ENCODE measurements around the gene FGGY.
"Not testable (repeated sequence)": the region's sequence is repeated elsewhere in the genome, so short reads cannot be mapped to it uniquely, and the experiment has no call there.

Gene FGGY

DNA sequence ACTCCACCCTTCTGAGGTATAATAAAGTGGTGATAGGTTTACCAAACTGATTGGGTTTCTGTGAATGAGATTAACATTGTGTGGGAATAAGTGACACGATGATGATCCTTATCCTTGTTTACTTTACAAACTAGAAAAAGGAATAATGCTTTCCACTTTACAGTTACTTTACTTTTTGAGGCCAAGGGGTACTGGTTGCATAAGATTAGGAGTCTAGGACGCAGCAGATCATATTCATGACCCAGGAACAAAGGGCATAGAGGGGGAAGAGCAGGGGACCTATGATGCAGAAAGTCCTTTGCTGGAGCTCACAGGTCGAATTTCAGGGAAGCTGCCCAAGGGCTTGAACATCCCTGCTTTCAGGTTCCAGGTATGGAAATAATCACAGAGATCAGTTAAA, 20.4 kb downstream of the FGGY start:
- no peak for DNase-seq

DNA sequence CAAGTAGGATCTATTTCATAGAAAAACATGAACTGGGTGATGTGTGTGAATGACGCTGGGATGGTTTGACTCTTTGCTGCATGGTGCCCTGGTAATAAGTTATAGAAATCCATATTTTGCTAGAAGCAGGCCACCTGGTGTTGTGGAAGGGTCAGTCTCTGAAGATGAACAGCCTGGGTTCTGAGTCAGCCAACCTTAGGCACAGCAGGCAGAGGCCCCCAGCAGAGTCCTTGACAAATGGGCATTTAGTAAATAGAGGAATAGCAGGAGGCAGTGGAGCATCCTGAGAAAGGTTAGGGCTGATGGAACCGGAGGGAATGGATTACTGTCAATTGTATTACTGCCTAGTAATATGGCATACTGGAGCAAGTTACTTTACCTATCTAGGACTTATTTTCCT, 20.9 kb downstream of the FGGY start:
- no peak for DNase-seq

- no peak for DNase-seq
These were observed 21.5 kb downstream of the FGGY start for GRCh38 chr1:59318271-59318860.

- no peak for DNase-seq
These were observed 25.5 kb downstream of the FGGY start for GRCh38 chr1:59322394-59322793.

GRCh38 chr1:59322814-59323213, 25.9 kb downstream of the FGGY start:
- DNase-seq = no peak

- no peak for DNase-seq
These were observed 27.0 kb downstream of the FGGY start for GRCh38 chr1:59323879-59324278.

DNA sequence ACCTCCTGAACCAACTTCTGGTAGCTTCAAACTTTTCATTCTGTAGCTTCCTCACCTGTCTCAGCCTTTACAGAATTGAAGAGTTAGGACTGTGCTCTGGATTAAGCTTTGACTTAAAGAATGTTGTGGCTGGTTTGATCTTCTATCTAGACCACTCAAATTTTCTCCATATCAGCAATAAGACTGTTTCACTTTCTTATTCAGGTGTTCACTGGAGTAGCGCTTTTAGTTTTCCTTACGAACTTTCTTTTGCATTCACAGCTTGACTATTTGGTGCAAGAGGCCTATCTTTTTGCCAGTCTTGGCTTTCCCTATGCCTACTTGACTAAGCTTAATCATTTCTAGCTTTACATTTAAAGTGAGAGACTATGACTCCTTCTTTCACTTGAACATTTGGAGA, 31.5 kb downstream of the FGGY start:
- DNase-seq = no peak

- DNase-seq = no peak
These were observed 32.6 kb downstream of the FGGY start for GRCh38 chr1:59329412-59330053.

GRCh38 chr1:59331686-59332620, 35.1 kb downstream of the FGGY start:
- no peak for DNase-seq

DNA sequence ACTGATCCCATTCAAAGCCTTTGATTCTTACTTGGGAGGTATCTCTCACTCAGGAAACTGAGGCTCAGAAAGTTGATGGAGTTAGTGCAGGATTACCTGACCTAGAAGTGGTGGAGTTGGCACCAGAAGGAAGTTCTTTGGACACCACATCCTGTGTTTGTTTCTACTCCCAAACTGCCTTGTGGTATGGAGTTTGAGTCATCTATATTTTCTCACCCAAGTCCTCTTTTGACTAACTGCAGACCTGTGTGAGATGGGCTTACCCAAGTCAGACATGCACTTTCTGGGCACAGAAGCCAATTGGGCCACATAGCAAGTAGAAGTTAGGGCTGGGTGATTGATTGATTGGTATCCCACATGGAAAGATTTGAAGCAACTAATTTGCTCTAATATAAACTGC, 36.1 kb downstream of the FGGY start:
- no peak for DNase-seq

DNA sequence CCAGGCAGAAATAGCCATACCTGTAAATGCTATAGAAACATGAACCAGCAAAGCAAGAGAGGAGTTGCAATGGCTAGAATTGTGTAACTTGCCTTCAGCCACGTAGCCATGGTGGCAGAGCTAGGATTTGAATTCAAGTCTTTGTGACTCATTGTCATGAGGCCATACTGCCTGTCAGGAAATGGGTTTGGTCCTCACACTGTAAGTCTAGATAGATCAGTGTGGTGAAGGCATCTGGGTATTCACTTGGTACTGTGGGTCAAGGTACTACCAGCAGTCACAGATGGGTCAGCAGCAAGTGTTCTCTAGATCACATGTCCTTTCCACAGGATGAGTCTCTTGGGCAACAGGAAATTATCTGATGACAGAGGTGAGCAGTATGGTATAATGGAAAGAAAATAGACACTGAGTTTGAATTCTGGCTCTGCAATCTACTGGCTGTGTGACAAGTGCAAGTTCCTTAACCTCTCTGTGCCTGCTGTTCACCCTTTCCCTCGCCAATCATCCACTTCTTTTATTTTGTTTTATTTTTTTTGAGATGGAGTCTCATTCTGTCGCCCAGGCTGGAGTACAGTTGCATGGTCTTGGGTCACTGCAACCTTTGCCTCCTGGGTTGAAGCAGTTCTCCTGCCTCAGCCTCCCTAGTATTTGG, 36.9 kb downstream of the FGGY start:
- DNase-seq = no peak

DNA sequence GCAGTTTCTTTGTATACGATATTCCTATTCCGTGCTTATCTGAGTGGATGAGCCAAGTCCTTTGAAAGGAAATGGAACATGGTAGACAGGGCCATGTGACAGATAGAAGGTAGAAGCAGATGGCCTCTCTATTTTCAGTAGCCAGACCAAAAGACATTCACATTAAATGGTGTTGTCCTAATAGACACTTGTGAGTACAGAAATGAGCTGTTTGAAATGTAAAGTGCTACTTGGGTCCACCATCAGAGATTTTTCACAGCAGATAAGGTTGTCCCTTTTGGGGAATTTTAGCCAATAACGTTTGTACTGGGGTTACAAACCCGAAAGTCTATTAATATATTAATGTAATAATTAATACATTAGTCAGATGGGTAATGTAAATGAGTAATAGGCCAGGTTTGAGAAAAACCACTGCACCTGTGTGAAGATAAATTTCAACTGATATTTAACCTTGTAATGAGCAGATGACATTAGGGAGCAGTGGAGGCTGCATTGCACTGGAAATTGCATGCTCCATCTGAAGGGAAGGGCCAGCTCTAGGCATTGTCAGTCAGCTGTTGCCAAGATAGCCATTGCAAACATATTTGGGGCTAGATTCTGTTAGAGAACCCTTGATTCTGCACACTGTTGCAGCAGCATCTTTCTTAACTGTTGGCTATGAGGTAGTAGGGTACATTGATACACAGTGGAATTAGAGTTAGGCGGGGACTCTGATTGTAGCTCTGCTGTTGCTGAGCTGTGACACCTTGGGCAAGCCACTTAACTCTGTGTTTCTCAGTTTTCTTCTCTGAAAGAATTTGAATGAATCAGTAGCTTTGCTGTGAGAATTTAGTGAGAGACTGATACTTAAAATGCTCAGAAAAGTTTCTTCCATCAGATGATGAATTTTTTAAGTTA, 43.8 kb downstream of the FGGY start:
- no peak for DNase-seq

DNA sequence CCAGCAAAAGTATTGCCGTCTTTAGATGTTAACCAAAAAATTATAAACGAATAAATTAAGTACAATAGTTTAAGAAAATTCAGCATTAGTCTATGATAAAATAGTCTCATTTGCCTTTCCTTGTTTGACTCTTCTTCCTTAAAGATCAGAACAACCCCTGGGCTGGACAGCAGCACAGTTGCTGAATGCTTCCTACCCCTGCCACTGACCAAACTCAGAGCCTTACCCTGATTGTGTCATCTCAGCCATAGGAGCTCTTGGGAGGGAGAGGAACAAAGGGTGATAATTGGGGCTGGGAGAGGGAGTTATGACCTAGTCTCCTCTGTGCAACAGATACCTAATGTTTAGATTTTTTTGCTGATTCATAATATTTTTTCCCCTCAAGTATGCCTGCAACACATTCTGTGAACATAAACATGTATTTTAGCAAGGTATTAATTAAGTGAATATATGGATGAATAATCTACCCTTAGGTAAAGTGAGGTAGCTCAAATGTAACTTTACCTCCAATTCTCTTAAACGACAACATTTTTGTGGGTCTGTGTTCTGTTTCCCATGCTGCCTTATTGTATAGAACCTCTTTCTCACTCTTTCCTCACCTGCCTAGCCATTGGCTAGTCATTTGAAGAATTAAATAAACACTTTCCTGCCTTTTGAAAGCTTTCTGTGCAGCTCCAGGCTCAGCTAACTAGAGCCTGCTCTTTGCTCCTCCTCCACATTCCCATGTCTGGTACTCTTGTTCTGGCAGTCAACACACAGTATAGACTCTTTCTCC, 46.1 kb downstream of the FGGY start:
- no peak for DNase-seq

GRCh38 chr1:59343576-59343840, 46.6 kb downstream of the FGGY start:
- DNase-seq = no peak

GRCh38 chr1:59345221-59345620, 48.3 kb downstream of the FGGY start:
- no peak for DNase-seq

DNA sequence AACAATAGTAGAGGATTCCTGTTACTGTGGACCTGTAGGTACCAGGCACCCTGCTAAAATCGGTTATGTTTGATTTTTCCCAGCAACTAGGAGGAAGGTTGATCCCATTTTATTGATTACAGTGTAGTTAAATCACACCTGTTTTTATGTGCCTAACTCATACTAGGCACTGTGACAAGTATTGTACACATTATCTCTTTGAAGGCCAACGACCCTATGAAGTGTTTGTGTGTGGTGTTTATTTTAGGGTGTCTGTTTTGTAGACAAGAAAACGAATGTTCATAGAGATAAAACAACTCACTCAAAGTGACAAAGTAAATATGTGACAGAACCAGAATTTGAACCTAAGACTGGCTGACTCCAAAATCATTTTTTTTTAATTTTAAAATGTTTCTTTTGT, 49.5 kb downstream of the FGGY start:
- no peak for DNase-seq

GRCh38 chr1:59349101-59349500, 52.2 kb downstream of the FGGY start:
- DNase-seq = no peak

GRCh38 chr1:59350521-59350920, 53.6 kb downstream of the FGGY start:
- DNase-seq = no peak

DNA sequence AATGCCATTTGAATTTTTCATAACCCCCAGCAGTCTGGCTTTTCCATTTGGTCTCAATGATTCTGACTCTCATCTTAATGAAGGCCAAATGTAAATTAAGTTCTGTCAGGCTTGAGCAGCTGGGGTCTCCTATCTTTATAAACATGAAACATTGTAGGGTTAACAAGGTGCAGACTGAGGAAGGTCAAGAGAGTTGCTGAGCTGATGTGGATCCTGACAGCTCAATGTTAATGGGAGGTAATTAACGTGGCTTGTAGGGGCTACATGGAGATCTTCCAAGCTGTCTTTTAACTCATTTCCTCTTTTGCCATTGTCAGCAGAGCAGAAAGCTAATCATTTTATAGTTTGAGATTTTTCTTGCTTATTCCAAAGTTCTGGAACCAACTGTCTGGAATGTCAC, 55.2 kb downstream of the FGGY start:
- no peak for DNase-seq

GRCh38 chr1:59353453-59353852, 56.6 kb downstream of the FGGY start:
- DNase-seq = no peak

GRCh38 chr1:59354239-59354638, 57.3 kb downstream of the FGGY start:
- not testable (repeated sequence) for DNase-seq

All from stimulated activated CD4-positive, alpha-beta T cell treated with anti-CD3 and anti-CD28 coated beads, Interleukin-12 subunit alpha, Interleukin-12 subunit beta, amount 100 ng/mL, for 4 hours (primary cell).